GM18507 (cell line): Measurements from ENCODE around the gene CTSH.
"Not testable (repeated sequence)": the region's sequence is repeated elsewhere in the genome, so short reads cannot be mapped to it uniquely, and the experiment has no call there.

Source experiments
- DNase-seq: peaks from one replicate; pipeline ENCODE4 v3.0.0; 2011; ENCODE audit warnings: low read depth; ENCODE audit not compliant: insufficient read length; ENCODE audit errors: extremely low spot score
- FAIRE-seq: peaks from 2 replicates; lab custom pipeline; 2011; peaks lifted over from hg19 to GRCh38; lab: Jason Lieb, UNC

The CTSH gene

GRCh38 chr15:78904599-78905358 is 40.1 kb downstream of the CTSH start:
- FAIRE-seq = no peak
- no peak for DNase-seq

- not testable (repeated sequence) for DNase-seq, FAIRE-seq
Measured at GRCh38 chr15:78902281-78903032, 42.4 kb downstream of the CTSH start.

DNA sequence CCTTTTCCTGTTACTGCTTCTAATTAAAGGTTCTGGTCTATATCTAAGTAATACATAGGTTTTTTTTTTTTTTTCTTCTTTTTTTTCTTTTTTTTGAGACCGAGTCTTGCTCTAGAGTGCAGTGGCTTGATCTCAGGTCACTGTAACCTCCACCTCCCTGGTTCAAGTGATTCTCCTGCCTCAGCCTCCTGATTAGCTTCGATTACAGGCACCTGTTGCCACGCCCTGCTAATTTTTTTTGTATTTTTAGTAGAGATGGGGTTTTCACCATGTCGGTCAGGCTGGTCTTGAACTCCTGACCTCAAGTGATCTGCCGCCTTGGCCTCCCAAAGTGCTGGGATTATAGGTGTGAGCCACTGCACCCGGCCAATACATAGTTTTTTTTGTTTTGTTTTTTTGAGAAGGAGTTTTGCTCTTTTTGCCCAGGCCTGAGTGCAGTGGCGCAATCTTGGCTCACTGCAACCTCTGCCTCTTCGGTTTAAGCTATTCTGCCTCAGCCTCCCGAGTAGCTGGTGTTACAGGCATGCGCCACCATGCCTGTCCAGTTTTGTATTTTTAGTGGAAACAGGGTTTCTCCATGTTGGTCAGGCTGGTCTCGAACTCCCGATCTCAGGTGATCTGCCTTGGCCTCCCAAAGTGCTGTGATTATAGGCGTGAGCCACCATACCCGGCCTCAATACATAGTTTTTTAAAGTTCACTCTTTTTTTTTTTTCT is 43.9 kb downstream of the CTSH start:
- DNase-seq, FAIRE-seq: not testable (repeated sequence)

- FAIRE-seq (no peak), DNase-seq (no peak)
Measured at GRCh38 chr15:78898540-78898939, 46.3 kb downstream of the CTSH start.

GRCh38 chr15:78895471-78895870 is 49.4 kb downstream of the CTSH start:
- FAIRE-seq = no peak
- no peak for DNase-seq

GRCh38 chr15:78893538-78893937 is 51.3 kb downstream of the CTSH start:
- DNase-seq = no peak

GRCh38 chr15:78889000-78889399 is 55.8 kb downstream of the CTSH start:
- DNase-seq (no peak), FAIRE-seq (no peak)

More at GRCh38 chr15:78893538-78893937, 51.3 kb downstream of the CTSH start:
- peak; percentile 75 for FAIRE-seq

DNA sequence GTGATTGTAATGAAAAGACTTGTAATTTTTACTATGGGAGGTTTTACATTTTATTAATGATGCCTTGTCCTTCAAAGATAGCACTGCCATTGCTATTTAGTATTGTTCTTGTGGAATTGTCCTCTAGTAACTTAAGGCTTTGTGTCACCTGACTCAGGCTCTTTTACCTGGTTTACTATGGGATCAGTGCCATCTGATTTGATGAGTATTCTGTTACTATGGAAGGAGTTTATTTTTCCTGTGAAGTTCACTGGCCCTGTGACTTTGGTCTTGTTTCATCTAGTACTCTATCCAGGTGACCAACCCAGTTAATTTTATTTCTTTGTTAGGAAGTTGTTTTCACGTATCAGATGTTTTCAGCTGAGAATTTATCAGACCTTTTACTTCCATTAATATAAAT is 63.2 kb downstream of the CTSH start:
- FAIRE-seq (no peak), DNase-seq (no peak)

GRCh38 chr15:78880813-78881212 is 64.0 kb downstream of the CTSH start:
- no peak for DNase-seq
- FAIRE-seq = no peak

DNA sequence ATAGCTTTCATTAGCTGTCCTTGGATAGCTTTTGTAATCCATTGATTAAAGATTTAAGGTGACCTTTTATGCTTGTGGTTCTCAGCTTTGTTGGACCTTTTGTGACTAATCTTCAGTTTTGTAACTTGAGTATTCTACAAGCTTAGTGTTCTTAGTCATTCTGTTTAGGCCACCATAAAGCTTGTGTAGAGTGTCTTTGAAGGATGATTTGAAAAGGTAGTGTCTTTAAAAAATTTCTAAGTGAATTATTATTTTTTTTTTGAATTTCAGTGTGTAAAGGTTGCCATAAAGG is 64.7 kb downstream of the CTSH start:
- DNase-seq (no peak), FAIRE-seq (no peak)

- no peak for FAIRE-seq
- no peak for DNase-seq
Measured at GRCh38 chr15:78879517-78880241, 65.2 kb downstream of the CTSH start.

GRCh38 chr15:78878356-78878755 is 66.5 kb downstream of the CTSH start:
- FAIRE-seq (no peak), DNase-seq (no peak)

DNA sequence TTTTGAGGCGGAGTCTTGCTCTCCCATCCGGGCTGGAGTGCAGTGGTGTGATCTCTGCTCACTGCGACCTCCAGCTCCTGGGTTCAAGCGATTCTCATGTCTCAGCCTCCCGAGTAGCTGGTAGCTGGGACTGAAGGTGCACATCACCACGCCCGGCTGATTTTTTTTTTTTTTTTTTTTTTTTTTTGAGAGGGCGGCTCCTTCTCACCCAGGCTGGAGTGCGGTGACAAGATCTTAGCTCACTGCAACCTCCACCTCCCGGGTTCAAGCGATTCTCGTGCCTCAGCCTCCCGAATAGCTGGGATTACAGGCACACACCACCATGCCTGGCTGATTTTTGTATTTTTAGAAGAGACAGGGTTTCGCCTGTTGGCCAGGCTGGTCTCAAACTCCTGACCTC is 67.9 kb downstream of the CTSH start:
- not testable (repeated sequence) for DNase-seq, FAIRE-seq

- FAIRE-seq (no peak), DNase-seq (no peak)
Measured at GRCh38 chr15:78875107-78875914, 69.5 kb downstream of the CTSH start.

DNA sequence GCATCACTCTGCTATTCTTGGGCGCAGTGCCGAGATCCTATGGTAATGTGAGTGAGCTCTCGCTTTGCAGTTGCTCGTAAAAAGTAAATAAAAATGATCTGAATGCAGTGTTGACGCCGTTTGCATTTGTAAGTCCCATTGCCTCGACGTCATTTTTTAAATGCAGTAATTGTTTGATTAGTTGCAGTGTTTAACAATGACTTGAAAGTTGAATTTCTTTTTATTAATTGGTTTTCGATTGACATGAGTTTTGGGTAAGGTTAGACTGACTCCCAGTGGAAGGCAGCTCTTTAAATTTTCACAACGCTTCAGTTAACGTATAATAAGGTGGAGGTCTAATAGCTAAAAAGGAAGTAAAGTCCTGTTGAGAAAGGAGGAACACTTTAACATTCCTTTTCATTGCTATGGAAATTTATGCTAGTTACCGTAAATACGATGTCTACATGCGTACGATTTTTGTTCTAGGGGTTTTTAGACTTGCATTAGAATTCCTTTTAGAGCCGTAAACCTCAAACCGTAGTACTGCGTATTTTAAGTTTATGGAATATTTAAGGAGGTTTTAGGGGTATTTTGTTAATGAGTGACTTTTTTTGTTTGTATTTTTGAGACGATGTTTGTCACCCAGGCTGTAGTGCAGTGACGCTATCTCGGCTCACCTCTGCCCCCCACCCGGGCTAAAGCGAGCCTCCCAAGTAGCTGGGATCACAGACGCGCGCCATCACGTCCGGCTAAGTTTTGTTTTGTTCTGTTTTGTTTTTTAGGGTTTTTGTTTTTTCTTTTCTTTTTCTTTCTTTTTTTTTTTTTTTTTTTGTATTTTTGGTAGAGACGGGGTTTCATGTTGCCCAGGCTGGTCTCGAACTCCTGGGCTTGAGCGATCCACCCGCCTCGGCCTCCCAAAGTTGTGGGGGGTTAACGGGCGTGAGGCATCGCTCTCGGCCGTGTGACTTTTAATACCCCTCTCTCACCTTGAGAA is 70.8 kb downstream of the CTSH start:
- FAIRE-seq (peak; percentile 38), DNase-seq (no peak)

DNA sequence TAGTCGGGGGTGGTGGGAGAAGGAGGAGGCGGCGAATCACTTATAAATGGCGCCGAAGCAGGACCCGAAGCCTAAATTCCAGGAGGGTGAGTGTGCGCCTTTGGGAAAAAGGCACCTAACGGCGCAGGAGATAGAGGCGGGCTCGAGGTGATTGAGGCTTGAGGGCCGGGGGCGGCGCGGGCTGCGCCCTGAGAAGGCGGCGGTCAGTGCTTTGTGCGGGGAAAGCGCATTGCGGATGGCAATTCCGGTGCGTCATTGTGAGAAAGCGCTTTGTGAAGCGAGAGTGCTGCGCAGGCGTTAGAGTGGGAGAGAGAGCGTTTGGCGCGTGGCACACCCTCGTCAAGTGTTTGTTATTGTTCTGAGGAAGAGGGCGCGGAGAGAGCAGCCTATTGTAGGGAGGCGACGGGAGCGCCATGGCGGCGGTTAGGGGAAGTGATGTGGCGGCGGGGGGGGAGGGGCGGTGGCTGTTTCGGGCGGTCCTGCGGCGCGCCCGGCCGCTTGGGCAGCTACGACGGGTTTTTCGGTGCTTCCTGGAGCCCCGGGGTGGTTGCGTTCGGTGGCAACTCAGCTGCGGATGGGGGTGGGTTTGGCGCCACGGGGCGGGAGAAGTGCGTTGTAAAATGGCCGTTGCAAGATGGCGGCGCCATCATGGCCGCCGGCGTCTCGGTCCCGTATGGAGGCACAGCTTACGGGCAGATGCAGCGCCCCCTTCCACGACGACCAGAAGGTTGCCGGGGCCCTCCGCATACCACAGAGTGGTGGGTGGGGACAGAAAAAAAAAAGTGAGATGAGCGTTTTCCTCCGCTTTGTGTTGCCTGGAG is 71.7 kb downstream of the CTSH start:
- FAIRE-seq (peak; percentile 85), DNase-seq (peak; percentile 69)
